UCSD-AML1 (cell line): Measurements from ENCODE around the gene DMXL2.
A peak's percentile ranks its signal among the peaks of the same experiment; 100 is the strongest.
"Not testable (repeated sequence)": the region's sequence is repeated elsewhere in the genome, so short reads cannot be mapped to it uniquely, and the experiment has no call there.

Experiments
- DNase-seq: peaks from one replicate; lab custom pipeline; 2025; ENCODE audit not compliant: unreplicated experiment; lab: John Stamatoyannopoulos, UW

DMXL2 gene

GRCh38 chr15:51424780-51425179 lies 197.8 kb downstream of the DMXL2 start:
- no peak for DNase-seq

GRCh38 chr15:51423040-51423439 lies 199.5 kb downstream of the DMXL2 start:
- DNase-seq: not testable (repeated sequence)

- DNase-seq: no peak
Observed at GRCh38 chr15:51416129-51416528, 206.4 kb downstream of the DMXL2 start.

GRCh38 chr15:51414256-51414860 lies 208.2 kb downstream of the DMXL2 start:
- no peak for DNase-seq

- DNase-seq: no peak
Observed at GRCh38 chr15:51405693-51406523, 216.7 kb downstream of the DMXL2 start.

GRCh38 chr15:51403946-51404695 lies 218.4 kb downstream of the DMXL2 start:
- DNase-seq: no peak

GRCh38 chr15:51403072-51403878 lies 219.3 kb downstream of the DMXL2 start:
- DNase-seq: no peak

GRCh38 chr15:51401872-51402517 lies 220.6 kb downstream of the DMXL2 start:
- peak; percentile 30 for DNase-seq

- DNase-seq: no peak
Observed at GRCh38 chr15:51401051-51401780, 221.4 kb downstream of the DMXL2 start.

GRCh38 chr15:51398626-51399025 lies 223.9 kb downstream of the DMXL2 start:
- no peak for DNase-seq
